IgD-negative memory B cell (primary cell): ENCODE measurements around the gene ZNF85. TPM values are rescaled to one million over a fixed set of nuclear protein-coding genes. Genes with fewer than 3 reads are reported as not detected.
"Not testable (repeated sequence)": the region's sequence is repeated elsewhere in the genome, so short reads cannot be mapped to it uniquely, and the experiment has no call there.

ENCODE experiments used
- H3K27ac Mint-ChIP-seq, 3 donors: one replicate each; pipeline ENCODE4 v1.8.0; 2020 to 2022; ENCODE audit warnings: mild to moderate bottlenecking in 3 of 3, mixed read lengths in 3 of 3, moderate library complexity in 1 of 3
- H3K27me3 Mint-ChIP-seq: one replicate; pipeline ENCODE4 v1.8.0; 2021; ENCODE audit warnings: mixed read lengths
- H3K36me3 Mint-ChIP-seq: one replicate; pipeline ENCODE4 v1.8.0; 2020; ENCODE audit warnings: mild to moderate bottlenecking, mixed read lengths
- H3K4me1 Mint-ChIP-seq, 3 donors: one replicate each; pipeline ENCODE4 v1.8.0; 2020 to 2022; ENCODE audit warnings: mixed read lengths in 3 of 3, mild to moderate bottlenecking in 1 of 3
- H3K4me3 Mint-ChIP-seq, 4 donors: one replicate each; pipeline ENCODE4 v1.8.0; 2020 to 2022; ENCODE audit warnings: mild to moderate bottlenecking in 4 of 4, mixed read lengths in 4 of 4, moderate library complexity in 3 of 4
- H3K9me3 Mint-ChIP-seq, 3 donors: one replicate each; pipeline ENCODE4 v1.8.0; 2020 to 2021; ENCODE audit warnings: mixed read lengths in 3 of 3, mild to moderate bottlenecking in 1 of 3
- polyA plus RNA-seq: library from polyadenylated mRNA; unstranded; fragments of 300-500 nt; fragmentation: Illumina TruSeq; gene quantifications from one replicate; pipeline ENCODE4 v1.2.3, GENCODE V29; 2021

ZNF85 gene
- 11.7 TPM for polyA plus RNA-seq

DNA sequence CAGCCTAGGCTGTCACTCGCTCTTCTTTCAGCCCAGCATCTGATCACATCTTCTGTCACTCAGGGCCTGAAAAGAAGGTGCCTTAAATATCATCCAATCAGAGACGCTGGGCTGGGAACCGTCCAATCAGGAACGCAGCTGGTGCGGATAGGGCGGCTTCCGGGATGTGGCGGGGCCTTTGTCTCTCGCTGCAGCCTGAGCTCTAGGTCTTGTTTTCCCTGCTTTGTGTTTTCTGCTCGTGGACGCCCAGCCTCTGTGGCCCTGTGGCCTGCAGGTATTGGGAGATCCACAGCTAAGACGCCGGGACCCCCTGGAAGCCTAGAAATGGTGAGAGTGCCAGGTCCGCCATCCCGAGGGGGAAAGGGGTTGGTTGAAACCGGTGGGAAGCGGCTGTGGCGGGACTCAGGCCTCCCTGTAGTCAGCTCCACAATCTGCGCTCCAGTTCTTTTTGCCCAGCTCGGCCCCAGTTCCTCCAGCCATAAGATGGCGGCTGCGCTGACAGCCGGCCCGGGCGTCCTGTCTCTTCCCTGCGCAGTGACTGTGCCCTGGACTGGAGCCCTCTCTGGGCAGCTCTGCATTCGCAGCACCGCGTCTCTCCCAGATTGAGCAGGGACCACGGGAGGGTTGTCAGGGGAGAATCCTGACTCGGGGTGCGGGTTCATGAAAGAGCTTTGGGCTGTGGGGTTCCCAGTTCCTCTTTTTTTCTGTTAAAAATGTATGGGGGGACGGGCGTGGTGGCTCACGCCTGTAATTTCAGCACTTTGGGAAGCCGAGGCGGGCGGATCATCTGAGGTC lies at the start of gene ZNF85:
Gene ZNF85, plus strand, starts transcription at position 175 of the 795 bp plus-strand sequence. Its CDS starts 150 bp downstream, at position 325.
- Mint-ChIP-seq H3K36me3 (peaks cover 2% of the 10 kb centered on the region), H3K4me3 (peak within 1 kb of the TSS; percentile 92 to 98 (median 96)), H3K27me3 (no peaks in the 10 kb centered on the region), H3K9me3 (no peaks in the 10 kb centered on the region), H3K4me1 (peaks cover 8 to 21% (median 11%) of the 10 kb centered on the region in 3 donors), H3K27ac (peak within 1 kb of the TSS; percentile 89 to 98 (median 97))

DNA sequence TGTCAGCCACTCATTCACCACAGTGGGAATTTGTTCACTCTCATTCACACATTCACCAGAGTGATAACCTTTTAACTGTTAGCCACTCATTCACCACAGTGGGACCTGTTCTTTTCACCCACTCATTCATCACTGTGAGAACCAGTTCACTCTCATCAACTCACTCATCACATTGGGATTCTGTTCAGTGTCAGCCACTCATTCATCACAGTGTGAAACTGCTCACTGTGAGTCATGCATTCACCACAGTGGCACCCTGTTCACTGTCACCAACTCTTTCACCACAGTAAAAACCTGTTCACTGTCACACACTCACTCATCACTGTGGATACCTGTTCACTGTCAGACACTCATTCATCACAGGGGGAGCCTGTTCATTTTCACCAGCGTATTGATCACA lies 43.5 kb upstream of the ZNF85 start:
- Mint-ChIP-seq H3K27ac (no peak overlapping the region), H3K36me3 (no peaks in the 10 kb centered on the region), H3K4me3 (no peak overlapping the region), H3K4me1 (peaks cover 0 to 3% (median 0%) of the 10 kb centered on the region in 3 donors), H3K27me3 (peaks cover 2% of the 10 kb centered on the region), H3K9me3 (peaks cover 45 to 57% (median 50%) of the 10 kb centered on the region in 3 donors)

GRCh38 chr19:20912973-20913372 lies 10.1 kb upstream of the ZNF85 start:
- peaks cover 12% of the 10 kb centered on the region for H3K27me3 Mint-ChIP-seq

GRCh38 chr19:20925481-20925880 lies 2.4 kb downstream of the ZNF85 start:
- Mint-ChIP-seq H3K27ac (peak overlapping the region in 1 of 3 donors; percentile 35), H3K36me3 (peaks cover 4% of the 10 kb centered on the region), H3K4me1 (peaks cover 8 to 21% (median 11%) of the 10 kb centered on the region in 3 donors), H3K9me3 (peaks cover 0 to 2% (median 0%) of the 10 kb centered on the region in 3 donors), H3K27me3 (no peaks in the 10 kb centered on the region), H3K4me3 (peak overlapping the region in 2 of 4 donors; percentile 21 to 26)

More at GRCh38 chr19:20912973-20913372, 10.1 kb upstream of the ZNF85 start:
- Mint-ChIP-seq H3K4me3 (no peak overlapping the region), H3K27ac (no peak overlapping the region), H3K36me3 (peaks cover 2% of the 10 kb centered on the region), H3K4me1 (peaks cover 0 to 4% (median 0%) of the 10 kb centered on the region in 3 donors), H3K9me3 (peaks cover 32 to 54% (median 44%) of the 10 kb centered on the region in 3 donors)

DNA sequence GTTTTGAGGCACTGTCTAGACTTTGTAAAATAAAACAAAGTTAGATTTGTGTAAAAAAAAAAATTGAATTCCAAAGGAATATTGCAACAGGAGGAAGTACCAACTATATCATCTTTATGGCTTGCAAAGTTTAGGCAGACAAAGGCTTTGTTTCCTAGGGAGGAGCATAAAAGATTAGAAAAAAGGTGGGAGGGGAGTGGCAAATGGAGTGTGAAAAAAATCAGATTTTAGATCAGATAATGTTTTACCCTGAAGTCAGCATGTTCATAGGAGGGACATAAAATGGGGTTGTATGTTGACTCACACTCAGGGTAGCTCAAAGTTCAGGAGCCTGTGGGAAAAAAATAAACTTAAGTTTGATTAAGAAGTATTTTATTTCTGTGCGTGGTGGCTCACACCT lies 3.7 kb downstream of the ZNF85 start:
- Mint-ChIP-seq H3K27me3 (no peaks in the 10 kb centered on the region), H3K4me1 (peaks cover 8 to 21% (median 11%) of the 10 kb centered on the region in 3 donors), H3K27ac (no peak overlapping the region), H3K36me3 (peaks cover 4% of the 10 kb centered on the region), H3K4me3 (no peak overlapping the region), H3K9me3 (peaks cover 0 to 2% (median 0%) of the 10 kb centered on the region in 3 donors)

- H3K27ac Mint-ChIP-seq = no peak overlapping the region
- peaks cover 5 to 14% (median 7%) of the 10 kb centered on the region in 3 donors for H3K4me1 Mint-ChIP-seq
- H3K27me3 Mint-ChIP-seq = no peaks in the 10 kb centered on the region
- H3K4me3 Mint-ChIP-seq = peak overlapping the region in 1 of 4 donors; percentile 4
- peaks cover 0 to 6% (median 2%) of the 10 kb centered on the region in 3 donors for H3K9me3 Mint-ChIP-seq
- peaks cover 4% of the 10 kb centered on the region for H3K36me3 Mint-ChIP-seq
These were observed 5.3 kb downstream of the ZNF85 start for GRCh38 chr19:20928371-20928770.

GRCh38 chr19:20936322-20936947 lies 13.4 kb downstream of the ZNF85 start:
- not testable (repeated sequence) for H3K4me1 Mint-ChIP-seq, H3K27ac Mint-ChIP-seq, H3K27me3 Mint-ChIP-seq, H3K4me3 Mint-ChIP-seq
- Mint-ChIP-seq H3K9me3 (peaks cover 0 to 11% (median 2%) of the 10 kb centered on the region in 3 donors), H3K36me3 (peaks cover 19% of the 10 kb centered on the region)

DNA sequence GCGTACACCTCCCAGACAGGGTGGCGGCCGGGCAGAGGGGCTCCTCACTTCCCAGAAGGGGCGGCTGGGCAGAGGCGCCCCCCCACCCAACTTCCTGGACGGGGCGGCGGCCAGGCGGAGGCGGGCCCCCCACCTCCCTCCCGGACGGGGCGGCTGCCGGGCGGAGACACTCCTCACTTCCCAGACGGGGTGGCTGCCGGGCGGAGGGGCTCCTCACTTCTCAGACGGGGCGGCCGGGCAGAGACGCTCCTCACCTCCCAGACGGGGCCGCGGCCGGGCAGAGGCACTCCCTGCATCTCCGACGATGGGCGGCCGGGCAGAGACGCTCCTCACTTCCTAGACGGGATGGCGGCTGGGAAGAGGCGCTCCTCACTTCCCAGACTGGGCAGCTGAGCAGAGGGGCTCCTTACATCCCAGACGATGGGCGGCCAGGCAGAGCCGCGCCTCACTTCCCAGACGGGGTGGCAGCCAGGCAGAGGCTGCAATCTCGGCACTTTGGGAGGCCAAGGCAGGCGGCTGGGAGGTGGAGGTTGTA lies 29.6 kb downstream of the ZNF85 start:
- H3K27me3 Mint-ChIP-seq, H3K4me1 Mint-ChIP-seq, H3K4me3 Mint-ChIP-seq: not testable (repeated sequence)
- H3K27ac Mint-ChIP-seq = peak overlapping the region in 1 of 3 donors; percentile 71
- peaks cover 20% of the 10 kb centered on the region for H3K36me3 Mint-ChIP-seq
- peaks cover 11 to 24% (median 17%) of the 10 kb centered on the region in 3 donors for H3K9me3 Mint-ChIP-seq

- Mint-ChIP-seq H3K27me3 (no peaks in the 10 kb centered on the region), H3K9me3 (peaks cover 2 to 7% (median 3%) of the 10 kb centered on the region in 3 donors), H3K36me3 (no peaks in the 10 kb centered on the region), H3K4me3 (peak overlapping the region in 1 of 4 donors; percentile 27), H3K4me1 (peaks cover 0 to 8% (median 3%) of the 10 kb centered on the region in 3 donors), H3K27ac (no peak overlapping the region)
These were observed 41.7 kb downstream of the ZNF85 start for GRCh38 chr19:20964798-20965197.

- H3K27ac Mint-ChIP-seq = no peak overlapping the region
- peaks cover 0 to 3% (median 0%) of the 10 kb centered on the region in 3 donors for H3K9me3 Mint-ChIP-seq
- H3K36me3 Mint-ChIP-seq = no peaks in the 10 kb centered on the region
- H3K4me1 Mint-ChIP-seq = peaks cover 0 to 8% (median 3%) of the 10 kb centered on the region in 3 donors
- H3K4me3 Mint-ChIP-seq = no peak overlapping the region
- no peaks in the 10 kb centered on the region for H3K27me3 Mint-ChIP-seq
These were observed 45.0 kb downstream of the ZNF85 start for GRCh38 chr19:20968092-20968491.

- no peaks in the 10 kb centered on the region for H3K27me3 Mint-ChIP-seq
- peaks cover 0 to 8% (median 3%) of the 10 kb centered on the region in 3 donors for H3K4me1 Mint-ChIP-seq
- H3K9me3 Mint-ChIP-seq = no peaks in the 10 kb centered on the region
- H3K27ac Mint-ChIP-seq = peak overlapping the region in 1 of 3 donors; percentile 62
- no peaks in the 10 kb centered on the region for H3K36me3 Mint-ChIP-seq
- no peak overlapping the region for H3K4me3 Mint-ChIP-seq
These were observed 46.4 kb downstream of the ZNF85 start for GRCh38 chr19:20969498-20969897.

- H3K27me3 Mint-ChIP-seq = no peaks in the 10 kb centered on the region
- H3K4me1 Mint-ChIP-seq = peaks cover 0 to 8% (median 3%) of the 10 kb centered on the region in 3 donors
- no peak overlapping the region for H3K4me3 Mint-ChIP-seq
- no peaks in the 10 kb centered on the region for H3K36me3 Mint-ChIP-seq
- H3K9me3 Mint-ChIP-seq = no peaks in the 10 kb centered on the region
- H3K27ac Mint-ChIP-seq = peak overlapping the region in 1 of 3 donors; percentile 62
These were observed 46.8 kb downstream of the ZNF85 start for GRCh38 chr19:20969898-20970297.

DNA sequence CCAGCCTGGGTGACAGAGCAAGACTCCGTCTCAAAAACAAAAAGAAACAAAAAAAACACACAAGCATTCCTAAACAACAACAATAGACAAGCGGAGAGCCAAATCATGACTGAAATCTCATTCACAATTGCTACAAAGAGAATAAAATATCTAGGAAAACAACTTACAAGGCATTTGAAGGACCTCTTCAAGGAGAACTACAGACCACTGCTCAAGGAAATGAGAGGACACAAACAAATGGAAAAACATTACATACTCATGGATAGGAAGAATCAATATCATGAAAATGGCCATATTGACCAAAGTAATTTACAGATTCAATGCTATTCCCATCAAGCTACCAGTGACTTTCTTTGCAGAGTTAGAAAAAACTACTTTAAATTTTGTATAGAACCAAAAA lies 69.7 kb downstream of the ZNF85 start:
- H3K36me3 Mint-ChIP-seq, H3K4me1 Mint-ChIP-seq, H3K27ac Mint-ChIP-seq, H3K4me3 Mint-ChIP-seq, H3K27me3 Mint-ChIP-seq: not testable (repeated sequence)
- H3K9me3 Mint-ChIP-seq = peaks cover 12 to 16% (median 15%) of the 10 kb centered on the region in 3 donors

- Mint-ChIP-seq H3K4me3 (peak overlapping the region; percentile 79 to 96 (median 88)), H3K27me3 (no peaks in the 10 kb centered on the region), H3K36me3 (no peaks in the 10 kb centered on the region), H3K4me1 (peaks cover 0 to 5% (median 4%) of the 10 kb centered on the region in 3 donors), H3K27ac (peak overlapping the region in 2 of 3 donors; percentile 67 to 95), H3K9me3 (no peaks in the 10 kb centered on the region)
These were observed 76.8 kb downstream of the ZNF85 start for GRCh38 chr19:20999731-21000352.
